H9 (cell line): ENCODE data around the gene ZNF853. TPM values are rescaled to one million over a fixed set of nuclear protein-coding genes. Genes with fewer than 3 reads are reported as not detected.

Experiments
- DNase-seq: peaks from one replicate; pipeline ENCODE4 v3.0.0-alpha.2; 2017
- H2AFZ ChIP-seq: one replicate; pipeline ENCODE4 v1.6.1; 2013; ENCODE audit warnings: mild to moderate bottlenecking, low read length, control low read depth, moderate library complexity
- H2AK5ac ChIP-seq: 2 replicates; pipeline ENCODE4 v1.6.1; 2013; ENCODE audit warnings: low read length, control low read depth, mixed read lengths; ENCODE audit not compliant: insufficient read length
- H2BK120ac ChIP-seq: one replicate; pipeline ENCODE4 v1.6.1; 2013; ENCODE audit warnings: low read depth, mild to moderate bottlenecking, low read length, control low read depth, inconsistent platforms; ENCODE audit not compliant: poor library complexity, severe bottlenecking
- H2BK12ac ChIP-seq: 2 replicates; pipeline ENCODE4 v1.6.1; 2013; ENCODE audit warnings: low read length, control low read depth, mixed read lengths, low read depth; ENCODE audit not compliant: insufficient read length
- H2BK15ac ChIP-seq: 2 replicates; pipeline ENCODE4 v1.6.1; 2013; ENCODE audit warnings: low read depth, low read length, control low read depth
- H2BK20ac ChIP-seq: one replicate; pipeline ENCODE4 v1.6.1; 2013; ENCODE audit warnings: low read depth, mild to moderate bottlenecking, low read length, control low read depth, inconsistent platforms; ENCODE audit not compliant: poor library complexity, severe bottlenecking
- H2BK5ac ChIP-seq: 2 replicates; pipeline ENCODE4 v1.6.1; 2013; ENCODE audit warnings: low read length, control low read depth, mixed read lengths; ENCODE audit not compliant: insufficient read length
- H3K14ac ChIP-seq: 2 replicates; pipeline ENCODE4 v1.6.1; 2013; ENCODE audit warnings: low read length, control low read depth; ENCODE audit not compliant: insufficient read depth
- H3K18ac ChIP-seq: 2 replicates; pipeline ENCODE4 v1.6.1; 2013; ENCODE audit warnings: low read depth, mild to moderate bottlenecking, mixed read lengths, low read length, control low read depth; ENCODE audit not compliant: insufficient read length
- H3K23ac ChIP-seq: 2 replicates; pipeline ENCODE4 v1.6.1; 2013; ENCODE audit warnings: low read length, control low read depth, mixed read lengths, low read depth; ENCODE audit not compliant: insufficient read length
- H3K23me2 ChIP-seq: 2 replicates; pipeline ENCODE4 v1.6.1; 2013; ENCODE audit warnings: low read depth, mild to moderate bottlenecking, mixed read lengths, low read length, control low read depth; ENCODE audit not compliant: insufficient read length, poor library complexity, severe bottlenecking
- H3K27ac ChIP-seq: 2 replicates; pipeline ENCODE4 v1.5.1; 2013; ENCODE audit warnings: low read length, control low read depth, mixed read lengths, low read depth; ENCODE audit not compliant: insufficient read length
- H3K27me3 ChIP-seq: 2 replicates; pipeline ENCODE4 v1.6.1; 2013; ENCODE audit warnings: low read length, control low read depth, inconsistent platforms; ENCODE audit not compliant: insufficient read depth
- H3K4ac ChIP-seq: 2 replicates; pipeline ENCODE4 v1.6.1; 2013; ENCODE audit warnings: low read depth, mild to moderate bottlenecking, control low read depth, inconsistent platforms, low read length, moderate library complexity
- H3K4me1 ChIP-seq: 2 replicates; pipeline ENCODE4 v1.6.1; 2013; ENCODE audit warnings: low read length, control low read depth, inconsistent platforms; ENCODE audit not compliant: insufficient read depth
- H3K4me2 ChIP-seq: 2 replicates; pipeline ENCODE4 v1.6.1; 2013; ENCODE audit warnings: low read length, control low read depth, mixed read lengths; ENCODE audit not compliant: insufficient read length, insufficient read depth
- H3K56ac ChIP-seq: 2 replicates; pipeline ENCODE4 v1.6.1; 2013; ENCODE audit warnings: low read depth, mild to moderate bottlenecking, mixed read lengths, low read length, control low read depth; ENCODE audit not compliant: insufficient read length
- H3K79me1 ChIP-seq: 2 replicates; pipeline ENCODE4 v1.6.1; 2013; ENCODE audit warnings: low read depth, mild to moderate bottlenecking, moderate library complexity, low read length, control low read depth, inconsistent platforms; ENCODE audit not compliant: insufficient read depth, poor library complexity, severe bottlenecking
- H3K79me2 ChIP-seq: 2 replicates; pipeline ENCODE4 v1.6.1; 2013; ENCODE audit warnings: low read length, control low read depth, inconsistent platforms; ENCODE audit not compliant: insufficient read depth
- H3K9ac ChIP-seq: 2 replicates; pipeline ENCODE4 v1.6.1; 2013; ENCODE audit warnings: low read length, control low read depth, mixed read lengths; ENCODE audit not compliant: insufficient read length; ENCODE audit errors: extremely low read depth
- H3K9me3 ChIP-seq: one replicate; pipeline ENCODE4 v1.6.1; 2013; ENCODE audit warnings: low read depth, low read length, inconsistent platforms; ENCODE audit not compliant: control insufficient read depth
- H3T11ph ChIP-seq: one replicate; pipeline ENCODE4 v1.6.1; 2013; ENCODE audit warnings: mild to moderate bottlenecking, low read length, control low read depth, inconsistent platforms
- H4K20me1 ChIP-seq: one replicate; pipeline ENCODE4 v1.6.1; 2013; ENCODE audit not compliant: control insufficient read depth, insufficient read length, insufficient read depth
- H4K5ac ChIP-seq: 2 replicates; pipeline ENCODE4 v1.6.1; 2013; ENCODE audit warnings: low read depth, mild to moderate bottlenecking, mixed read lengths, low read length, control low read depth; ENCODE audit not compliant: insufficient read length
- H4K8ac ChIP-seq: replicated peaks from 2 replicates; pipeline ENCODE4 v1.6.1; 2013; ENCODE audit warnings: low read length, control low read depth, mixed read lengths, low read depth; ENCODE audit not compliant: insufficient read length
- H4K91ac ChIP-seq: 2 replicates; pipeline ENCODE4 v1.6.1; 2013; ENCODE audit warnings: low read depth, mild to moderate bottlenecking, moderate library complexity, mixed read lengths, low read length, control low read depth; ENCODE audit not compliant: insufficient read length
- H3K27ac Mint-ChIP-seq, 3 experiments: 2 replicates in 2 of 3; 3 replicates in 1 of 3; pipeline ENCODE4 v1.8.0; 2020 to 2021; ENCODE audit warnings: mixed read lengths in 3 of 3, mild to moderate bottlenecking in 1 of 3, moderate library complexity in 1 of 3
- H3K27me3 Mint-ChIP-seq: 2 replicates; pipeline ENCODE4 v1.8.0; 2021; ENCODE audit warnings: low read depth, mild to moderate bottlenecking, moderate library complexity, mixed read lengths
- H3K36me3 Mint-ChIP-seq, 3 experiments: 2 replicates in 2 of 3; 3 replicates in 1 of 3; pipeline ENCODE4 v1.8.0; 2020 to 2021; ENCODE audit warnings: low read depth in 3 of 3, mixed read lengths in 3 of 3; ENCODE audit not compliant: insufficient read depth in 1 of 3
- H3K4me1 Mint-ChIP-seq, 2 experiments: 2 replicates each; pipeline ENCODE4 v1.8.0; 2020; ENCODE audit warnings: mixed read lengths in 2 of 2
- H3K4me3 Mint-ChIP-seq, 2 experiments: 2 replicates in 1 of 2; 3 replicates in 1 of 2; pipeline ENCODE4 v1.8.0; 2020 to 2021; ENCODE audit warnings: mild to moderate bottlenecking in 2 of 2, mixed read lengths in 2 of 2, moderate library complexity in 1 of 2
- H3K9me3 Mint-ChIP-seq, 2 experiments: 2 replicates in 1 of 2; 3 replicates in 1 of 2; pipeline ENCODE4 v1.8.0; 2020; ENCODE audit warnings: mild to moderate bottlenecking in 2 of 2, mixed read lengths in 2 of 2, moderate library complexity in 1 of 2
- CTCF ChIP-seq: fragments of 200-600 bp; sonication (generic); conservative IDR thresholded peaks from 3 replicates; pipeline ENCODE4 v1.8.0; 2021; ENCODE audit warnings: antibody characterized with exemption, mild to moderate bottlenecking
- WGBS: extraction: QIAGEN DNeasy Blood & Tissue Kit; methylation state at CpG from one replicate; pipeline ENCODE4 v1.1.7; 2013; ENCODE audit warnings: missing lambda C conversion rate, low lambda C conversion rate, mixed read lengths; ENCODE audit not compliant: insufficient read length; ENCODE audit errors: extremely low coverage; 5-methylcytosine and 5-hydroxymethylcytosine counted together
- total RNA-seq: library from RNA; stranded (reverse); gene quantifications from 2 replicates; pipeline ENCODE4 v1.2.1, GENCODE V29; 2021

The ZNF853 gene
- total RNA-seq, 1 experiment from 2014 or later, result 9.6 TPM

- WGBS, result no CpG with 5 or more reads among the region's 12 CpGs
- no peak overlapping the region for H4K5ac ChIP-seq
- H3K4me1 Mint-ChIP-seq, result peaks cover 4 to 5% of the 10 kb centered on the region in 2 experiments
- no peak overlapping the region for H3K23ac ChIP-seq
- no peak overlapping the region for H3K56ac ChIP-seq
- H4K8ac ChIP-seq, result no peak overlapping the region
- no peak overlapping the region for H2AK5ac ChIP-seq
- H2AFZ ChIP-seq, result no peak overlapping the region
- H3K27me3 Mint-ChIP-seq, result no peaks in the 10 kb centered on the region; the same call in 1 of the 2 replicates
- no peak overlapping the region for H3K27ac Mint-ChIP-seq
- H2BK15ac ChIP-seq, result no peak overlapping the region
- H2BK20ac ChIP-seq, result no peak overlapping the region
- no peak overlapping the region for H3K4me2 ChIP-seq
- no peaks in the 10 kb centered on the region for H3K27me3 ChIP-seq
- H2BK120ac ChIP-seq, result no peak overlapping the region
- no peak for TF ChIP-seq CTCF
- no peak overlapping the region for H3K4ac ChIP-seq
- H3K14ac ChIP-seq, result no peak overlapping the region
- H3K36me3 Mint-ChIP-seq, result peaks cover 6 to 38% (median 26%) of the 10 kb centered on the region in 3 experiments; a peak in 6 of 7 replicates
- H3K9ac ChIP-seq, result no peak overlapping the region
- no peaks in the 10 kb centered on the region for H3K9me3 ChIP-seq
- H3K23me2 ChIP-seq, result no peaks in the 10 kb centered on the region
- peaks cover 2% of the 10 kb centered on the region; the same call in 1 of the 2 replicates for H3K4me1 ChIP-seq
- no peak overlapping the region for H2BK5ac ChIP-seq
- no peak overlapping the region for H2BK12ac ChIP-seq
- no peak overlapping the region for H3K4me3 Mint-ChIP-seq
- no peaks in the 10 kb centered on the region for H3K79me1 ChIP-seq
- no peak overlapping the region for H3K18ac ChIP-seq
- no peak overlapping the region for H3K27ac ChIP-seq
- no peak for DNase-seq
- no peaks in the 10 kb centered on the region; a peak in 1 of 5 replicates for H3K9me3 Mint-ChIP-seq
- H3K79me2 ChIP-seq, result no peaks in the 10 kb centered on the region
- H3T11ph ChIP-seq, result no peak overlapping the region
- H4K20me1 ChIP-seq, result no peaks in the 10 kb centered on the region
- H4K91ac ChIP-seq, result no peak overlapping the region
Observed at GRCh38 chr7:6608794-6609193, 6.6 kb upstream of the ZNF853 start.
